Neural cell (in vitro differentiated cells): ENCODE results near the gene ZFP90.

Experiments
- EP300 ChIP-seq: fragments of 450-650 bp; conservative IDR thresholded peaks from 2 replicates; pipeline ENCODE4 v1.6.1; 2014; ENCODE audit warnings: antibody characterized with exemption, mild to moderate bottlenecking, moderate library complexity; ENCODE audit not compliant: poor library complexity, severe bottlenecking
- EZH2 ChIP-seq: fragments of 200-600, 300-800 bp; shearing (Covaris generic), sonication (generic); IDR thresholded peaks from 2 replicates; pipeline ENCODE4 v1.6.1; 2014; ENCODE audit warnings: antibody characterized with exemption, low read length, borderline replicate concordance, mild to moderate bottlenecking; ENCODE audit not compliant: insufficient read depth, poor library complexity, severe bottlenecking
- POLR2AphosphoS5 ChIP-seq: IDR thresholded peaks from 2 replicates; pipeline ENCODE4 v1.6.1; 2012
- RAD21 ChIP-seq: fragments of 450-650 bp; conservative IDR thresholded peaks from 2 replicates; pipeline ENCODE4 v1.6.1; 2014; ENCODE audit warnings: antibody characterized with exemption, mild to moderate bottlenecking, moderate library complexity
- SMC3 ChIP-seq: fragments of 450-650 bp; conservative IDR thresholded peaks from 2 replicates; pipeline ENCODE4 v1.6.1; 2014; ENCODE audit warnings: antibody characterized with exemption, mild to moderate bottlenecking, moderate library complexity; ENCODE audit not compliant: poor library complexity
- TF ChIP-seq, protein P1 (sequence below): fragments of 450-650 bp; IDR thresholded peaks from 2 replicates; pipeline ENCODE4 v1.5.1; 2014; ENCODE audit warnings: antibody characterized with exemption, mild to moderate bottlenecking, moderate library complexity; ENCODE audit not compliant: poor library complexity, severe bottlenecking
- TF ChIP-seq, protein P2 (sequence below): IDR thresholded peaks from 2 replicates; pipeline ENCODE4 v1.6.1; 2012; ENCODE audit warnings: borderline replicate concordance

DNA sequence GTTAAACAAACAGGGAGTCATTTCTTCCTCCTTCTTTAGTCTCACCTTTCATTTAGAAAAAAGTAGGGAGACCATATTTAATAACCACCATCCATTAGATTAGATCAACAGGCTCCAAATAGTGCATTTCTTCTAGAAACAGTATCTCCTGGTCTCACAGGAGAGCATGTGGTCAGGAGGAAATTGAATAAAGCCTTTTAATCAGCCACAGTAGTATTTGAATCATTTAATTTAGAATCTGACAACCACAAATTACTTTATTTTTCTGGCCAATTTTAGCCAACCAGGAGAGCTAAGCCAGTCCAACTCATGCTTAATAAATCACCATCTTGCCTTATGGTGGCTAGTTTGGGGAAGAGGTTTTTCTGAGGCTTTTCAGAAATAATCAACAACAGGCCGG is 26.3 kb upstream of the ZFP90 start:
- TF ChIP-seq, protein P1, sequence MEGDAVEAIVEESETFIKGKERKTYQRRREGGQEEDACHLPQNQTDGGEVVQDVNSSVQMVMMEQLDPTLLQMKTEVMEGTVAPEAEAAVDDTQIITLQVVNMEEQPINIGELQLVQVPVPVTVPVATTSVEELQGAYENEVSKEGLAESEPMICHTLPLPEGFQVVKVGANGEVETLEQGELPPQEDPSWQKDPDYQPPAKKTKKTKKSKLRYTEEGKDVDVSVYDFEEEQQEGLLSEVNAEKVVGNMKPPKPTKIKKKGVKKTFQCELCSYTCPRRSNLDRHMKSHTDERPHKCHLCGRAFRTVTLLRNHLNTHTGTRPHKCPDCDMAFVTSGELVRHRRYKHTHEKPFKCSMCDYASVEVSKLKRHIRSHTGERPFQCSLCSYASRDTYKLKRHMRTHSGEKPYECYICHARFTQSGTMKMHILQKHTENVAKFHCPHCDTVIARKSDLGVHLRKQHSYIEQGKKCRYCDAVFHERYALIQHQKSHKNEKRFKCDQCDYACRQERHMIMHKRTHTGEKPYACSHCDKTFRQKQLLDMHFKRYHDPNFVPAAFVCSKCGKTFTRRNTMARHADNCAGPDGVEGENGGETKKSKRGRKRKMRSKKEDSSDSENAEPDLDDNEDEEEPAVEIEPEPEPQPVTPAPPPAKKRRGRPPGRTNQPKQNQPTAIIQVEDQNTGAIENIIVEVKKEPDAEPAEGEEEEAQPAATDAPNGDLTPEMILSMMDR, result no peak
- TF ChIP-seq POLR2AphosphoS5 (no peak), SMC3 (no peak), RAD21 (no peak), EP300 (no peak), EZH2 (no peak)
- TF ChIP-seq, protein P2, sequence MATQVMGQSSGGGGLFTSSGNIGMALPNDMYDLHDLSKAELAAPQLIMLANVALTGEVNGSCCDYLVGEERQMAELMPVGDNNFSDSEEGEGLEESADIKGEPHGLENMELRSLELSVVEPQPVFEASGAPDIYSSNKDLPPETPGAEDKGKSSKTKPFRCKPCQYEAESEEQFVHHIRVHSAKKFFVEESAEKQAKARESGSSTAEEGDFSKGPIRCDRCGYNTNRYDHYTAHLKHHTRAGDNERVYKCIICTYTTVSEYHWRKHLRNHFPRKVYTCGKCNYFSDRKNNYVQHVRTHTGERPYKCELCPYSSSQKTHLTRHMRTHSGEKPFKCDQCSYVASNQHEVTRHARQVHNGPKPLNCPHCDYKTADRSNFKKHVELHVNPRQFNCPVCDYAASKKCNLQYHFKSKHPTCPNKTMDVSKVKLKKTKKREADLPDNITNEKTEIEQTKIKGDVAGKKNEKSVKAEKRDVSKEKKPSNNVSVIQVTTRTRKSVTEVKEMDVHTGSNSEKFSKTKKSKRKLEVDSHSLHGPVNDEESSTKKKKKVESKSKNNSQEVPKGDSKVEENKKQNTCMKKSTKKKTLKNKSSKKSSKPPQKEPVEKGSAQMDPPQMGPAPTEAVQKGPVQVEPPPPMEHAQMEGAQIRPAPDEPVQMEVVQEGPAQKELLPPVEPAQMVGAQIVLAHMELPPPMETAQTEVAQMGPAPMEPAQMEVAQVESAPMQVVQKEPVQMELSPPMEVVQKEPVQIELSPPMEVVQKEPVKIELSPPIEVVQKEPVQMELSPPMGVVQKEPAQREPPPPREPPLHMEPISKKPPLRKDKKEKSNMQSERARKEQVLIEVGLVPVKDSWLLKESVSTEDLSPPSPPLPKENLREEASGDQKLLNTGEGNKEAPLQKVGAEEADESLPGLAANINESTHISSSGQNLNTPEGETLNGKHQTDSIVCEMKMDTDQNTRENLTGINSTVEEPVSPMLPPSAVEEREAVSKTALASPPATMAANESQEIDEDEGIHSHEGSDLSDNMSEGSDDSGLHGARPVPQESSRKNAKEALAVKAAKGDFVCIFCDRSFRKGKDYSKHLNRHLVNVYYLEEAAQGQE, result no peak
